ENCODE results near the gene KAT8. TPM values are rescaled to one million over a fixed set of nuclear protein-coding genes. Genes with fewer than 3 reads are reported as not detected.

The KAT8 gene
- total and polyA plus RNA-seq, 2 of the 13 experiments (the other 11 are each of a cell fraction or from before 2014, with no cell fraction given): 79.0 to 84.2 TPM

DNA sequence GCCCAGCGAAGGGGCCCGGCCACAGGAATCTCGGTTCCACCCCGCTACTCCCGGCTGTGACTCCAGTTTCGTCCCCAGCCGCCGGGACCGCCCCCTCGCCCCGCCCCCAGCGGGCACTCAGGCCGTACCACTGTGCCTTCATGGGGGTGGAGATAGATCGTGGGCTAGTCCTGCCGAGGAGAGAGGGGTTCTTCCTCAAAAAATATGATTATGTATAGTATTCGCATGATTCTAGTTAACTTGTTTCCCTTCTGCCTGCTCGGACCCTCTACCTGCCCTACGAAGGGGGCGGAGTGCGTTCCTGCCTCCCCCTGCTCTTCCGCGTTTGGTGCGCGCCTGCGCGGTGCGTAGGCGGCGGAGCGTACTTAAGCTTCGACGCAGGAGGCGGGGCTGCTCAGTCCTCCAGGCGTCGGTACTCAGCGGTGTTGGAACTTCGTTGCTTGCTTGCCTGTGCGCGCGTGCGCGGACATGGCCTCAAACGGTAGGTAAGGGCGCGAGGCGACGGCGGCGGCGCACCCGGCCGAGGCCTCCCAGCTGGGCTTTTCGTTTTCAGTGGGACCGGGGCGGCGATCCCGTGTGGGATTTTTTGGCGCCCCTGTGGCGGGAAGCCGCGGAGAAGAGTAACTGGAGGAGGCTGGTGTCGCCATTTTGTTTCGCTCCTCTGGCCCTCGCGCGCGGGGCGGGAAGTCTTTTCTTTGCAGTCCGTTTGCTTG lies 62.4 kb downstream of the KAT8 start, which contains the start of gene FUS (continued):
- TF ChIP-seq ZNF383 (CRISPR knock-in tag; IDR thresholded peaks at IDR 0.05; ENCODE audit: borderline replicate concordance) (peak; percentile 94; the same call in 1 of the 2 replicates), CCDC6 (CRISPR knock-in tag; IDR thresholded peaks at IDR 0.05) (peak; percentile 10; the same call in 1 of the 2 replicates), FOXC1 (CRISPR knock-in tag; IDR thresholded peaks at IDR 0.05; ENCODE audit: borderline replicate concordance) (peak; percentile 95), IKZF4 (CRISPR knock-in tag; IDR thresholded peaks at IDR 0.05; ENCODE audit: borderline replicate concordance, low read depth, not compliant biosample characterization) (peak; percentile 35), MAFG (CRISPR knock-in tag; IDR thresholded peaks at IDR 0.05) (no peak), ZNF557 (CRISPR knock-in tag; IDR thresholded peaks at IDR 0.05) (no peak), ZNF121 (CRISPR knock-in tag; IDR thresholded peaks at IDR 0.05) (no peak; the same call in none of the 2 replicates), SALL2 (CRISPR knock-in tag; IDR thresholded peaks at IDR 0.05) (peak; percentile 78), KLF9 (CRISPR knock-in tag; IDR thresholded peaks at IDR 0.05; ENCODE audit: low read depth) (peak; percentile 55; the same call in 1 of the 2 replicates), SCMH1 (CRISPR knock-in tag; IDR thresholded peaks at IDR 0.05; ENCODE audit: borderline replicate concordance) (no peak), ISX (CRISPR knock-in tag; conservative IDR thresholded peaks at IDR 0.05) (peak; percentile 76; the same call in 1 of the 2 replicates), ZNF264 (CRISPR knock-in tag; IDR thresholded peaks at IDR 0.05) (peak; percentile 81; the same call in 1 of the 2 replicates), HOXA9 (CRISPR knock-in tag; IDR thresholded peaks at IDR 0.05; ENCODE audit: borderline replicate concordance) (peak; percentile 86; the same call in 1 of the 2 replicates)
- TF ChIP-seq, protein P1, sequence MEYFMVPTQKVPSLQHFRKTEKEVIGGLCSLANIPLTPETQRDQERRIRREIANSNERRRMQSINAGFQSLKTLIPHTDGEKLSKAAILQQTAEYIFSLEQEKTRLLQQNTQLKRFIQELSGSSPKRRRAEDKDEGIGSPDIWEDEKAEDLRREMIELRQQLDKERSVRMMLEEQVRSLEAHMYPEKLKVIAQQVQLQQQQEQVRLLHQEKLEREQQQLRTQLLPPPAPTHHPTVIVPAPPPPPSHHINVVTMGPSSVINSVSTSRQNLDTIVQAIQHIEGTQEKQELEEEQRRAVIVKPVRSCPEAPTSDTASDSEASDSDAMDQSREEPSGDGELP (IDR thresholded peaks at IDR 0.05; ENCODE audit: borderline replicate concordance, low read depth): 0 out of 2 replicates have a peak, but pooled peaks have one; percentile 10
- TF ChIP-seq, protein P2, sequence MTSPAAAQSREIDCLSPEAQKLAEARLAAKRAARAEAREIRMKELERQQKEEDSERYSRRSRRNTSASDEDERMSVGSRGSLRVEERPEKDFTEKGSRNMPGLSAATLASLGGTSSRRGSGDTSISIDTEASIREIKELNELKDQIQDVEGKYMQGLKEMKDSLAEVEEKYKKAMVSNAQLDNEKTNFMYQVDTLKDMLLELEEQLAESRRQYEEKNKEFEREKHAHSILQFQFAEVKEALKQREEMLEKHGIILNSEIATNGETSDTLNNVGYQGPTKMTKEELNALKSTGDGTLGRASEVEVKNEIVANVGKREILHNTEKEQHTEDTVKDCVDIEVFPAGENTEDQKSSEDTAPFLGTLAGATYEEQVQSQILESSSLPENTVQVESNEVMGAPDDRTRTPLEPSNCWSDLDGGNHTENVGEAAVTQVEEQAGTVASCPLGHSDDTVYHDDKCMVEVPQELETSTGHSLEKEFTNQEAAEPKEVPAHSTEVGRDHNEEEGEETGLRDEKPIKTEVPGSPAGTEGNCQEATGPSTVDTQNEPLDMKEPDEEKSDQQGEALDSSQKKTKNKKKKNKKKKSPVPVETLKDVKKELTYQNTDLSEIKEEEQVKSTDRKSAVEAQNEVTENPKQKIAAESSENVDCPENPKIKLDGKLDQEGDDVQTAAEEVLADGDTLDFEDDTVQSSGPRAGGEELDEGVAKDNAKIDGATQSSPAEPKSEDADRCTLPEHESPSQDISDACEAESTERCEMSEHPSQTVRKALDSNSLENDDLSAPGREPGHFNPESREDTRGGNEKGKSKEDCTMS (CRISPR knock-in tag; conservative IDR thresholded peaks at IDR 0.05): peak; percentile 75; the same call in 1 of the 2 replicates
- TF ChIP-seq, protein P3, sequence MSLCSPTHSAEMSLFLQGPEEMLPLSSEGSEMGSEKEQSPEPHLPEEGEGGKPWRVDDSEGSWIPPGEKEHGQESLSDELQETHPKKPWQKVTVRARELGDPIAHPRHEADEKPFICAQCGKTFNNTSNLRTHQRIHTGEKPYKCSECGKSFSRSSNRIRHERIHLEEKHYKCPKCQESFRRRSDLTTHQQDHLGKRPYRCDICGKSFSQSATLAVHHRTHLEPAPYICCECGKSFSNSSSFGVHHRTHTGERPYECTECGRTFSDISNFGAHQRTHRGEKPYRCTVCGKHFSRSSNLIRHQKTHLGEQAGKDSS (CRISPR knock-in tag; IDR thresholded peaks at IDR 0.05; ENCODE audit: borderline replicate concordance, low read depth): no peak; the same call in 1 of the 2 replicates
- TF ChIP-seq, protein P4, sequence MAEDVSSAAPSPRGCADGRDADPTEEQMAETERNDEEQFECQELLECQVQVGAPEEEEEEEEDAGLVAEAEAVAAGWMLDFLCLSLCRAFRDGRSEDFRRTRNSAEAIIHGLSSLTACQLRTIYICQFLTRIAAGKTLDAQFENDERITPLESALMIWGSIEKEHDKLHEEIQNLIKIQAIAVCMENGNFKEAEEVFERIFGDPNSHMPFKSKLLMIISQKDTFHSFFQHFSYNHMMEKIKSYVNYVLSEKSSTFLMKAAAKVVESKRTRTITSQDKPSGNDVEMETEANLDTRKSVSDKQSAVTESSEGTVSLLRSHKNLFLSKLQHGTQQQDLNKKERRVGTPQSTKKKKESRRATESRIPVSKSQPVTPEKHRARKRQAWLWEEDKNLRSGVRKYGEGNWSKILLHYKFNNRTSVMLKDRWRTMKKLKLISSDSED (CRISPR knock-in tag; IDR thresholded peaks at IDR 0.05): peak; percentile 86; the same call in 1 of the 2 replicates
- TF ChIP-seq, protein P5, sequence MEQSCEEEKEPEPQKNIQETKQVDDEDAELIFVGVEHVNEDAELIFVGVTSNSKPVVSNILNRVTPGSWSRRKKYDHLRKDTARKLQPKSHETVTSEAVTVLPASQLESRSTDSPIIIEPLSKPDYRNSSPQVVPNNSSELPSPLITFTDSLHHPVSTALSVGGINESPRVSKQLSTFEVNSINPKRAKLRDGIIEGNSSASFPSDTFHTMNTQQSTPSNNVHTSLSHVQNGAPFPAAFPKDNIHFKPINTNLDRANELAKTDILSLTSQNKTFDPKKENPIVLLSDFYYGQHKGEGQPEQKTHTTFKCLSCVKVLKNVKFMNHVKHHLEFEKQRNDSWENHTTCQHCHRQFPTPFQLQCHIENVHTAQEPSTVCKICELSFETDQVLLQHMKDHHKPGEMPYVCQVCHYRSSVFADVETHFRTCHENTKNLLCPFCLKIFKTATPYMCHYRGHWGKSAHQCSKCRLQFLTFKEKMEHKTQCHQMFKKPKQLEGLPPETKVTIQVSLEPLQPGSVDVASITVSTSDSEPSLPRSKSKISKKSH (CRISPR knock-in tag; IDR thresholded peaks at IDR 0.05; ENCODE audit: borderline replicate concordance): no peak; the same call in 1 of the 2 replicates
- TF ChIP-seq, protein P6, sequence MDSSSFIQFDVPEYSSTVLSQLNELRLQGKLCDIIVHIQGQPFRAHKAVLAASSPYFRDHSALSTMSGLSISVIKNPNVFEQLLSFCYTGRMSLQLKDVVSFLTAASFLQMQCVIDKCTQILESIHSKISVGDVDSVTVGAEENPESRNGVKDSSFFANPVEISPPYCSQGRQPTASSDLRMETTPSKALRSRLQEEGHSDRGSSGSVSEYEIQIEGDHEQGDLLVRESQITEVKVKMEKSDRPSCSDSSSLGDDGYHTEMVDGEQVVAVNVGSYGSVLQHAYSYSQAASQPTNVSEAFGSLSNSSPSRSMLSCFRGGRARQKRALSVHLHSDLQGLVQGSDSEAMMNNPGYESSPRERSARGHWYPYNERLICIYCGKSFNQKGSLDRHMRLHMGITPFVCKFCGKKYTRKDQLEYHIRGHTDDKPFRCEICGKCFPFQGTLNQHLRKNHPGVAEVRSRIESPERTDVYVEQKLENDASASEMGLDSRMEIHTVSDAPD (CRISPR knock-in tag; IDR thresholded peaks at IDR 0.05): peak; percentile 16; the same call in 1 of the 2 replicates

Measured in HepG2 (cell line).